COLO829 (cell line): ENCODE measurements around the gene CARD19.
A peak's percentile ranks its signal among the peaks of the same experiment; 100 is the strongest.
"Not testable (repeated sequence)": the region's sequence is repeated elsewhere in the genome, so short reads cannot be mapped to it uniquely, and the experiment has no call there.

ENCODE experiments used
- DNase-seq: peaks from one replicate; pipeline ENCODE4 v3.0.0; 2012; ENCODE audit warnings: low spot score

CARD19 gene

DNA sequence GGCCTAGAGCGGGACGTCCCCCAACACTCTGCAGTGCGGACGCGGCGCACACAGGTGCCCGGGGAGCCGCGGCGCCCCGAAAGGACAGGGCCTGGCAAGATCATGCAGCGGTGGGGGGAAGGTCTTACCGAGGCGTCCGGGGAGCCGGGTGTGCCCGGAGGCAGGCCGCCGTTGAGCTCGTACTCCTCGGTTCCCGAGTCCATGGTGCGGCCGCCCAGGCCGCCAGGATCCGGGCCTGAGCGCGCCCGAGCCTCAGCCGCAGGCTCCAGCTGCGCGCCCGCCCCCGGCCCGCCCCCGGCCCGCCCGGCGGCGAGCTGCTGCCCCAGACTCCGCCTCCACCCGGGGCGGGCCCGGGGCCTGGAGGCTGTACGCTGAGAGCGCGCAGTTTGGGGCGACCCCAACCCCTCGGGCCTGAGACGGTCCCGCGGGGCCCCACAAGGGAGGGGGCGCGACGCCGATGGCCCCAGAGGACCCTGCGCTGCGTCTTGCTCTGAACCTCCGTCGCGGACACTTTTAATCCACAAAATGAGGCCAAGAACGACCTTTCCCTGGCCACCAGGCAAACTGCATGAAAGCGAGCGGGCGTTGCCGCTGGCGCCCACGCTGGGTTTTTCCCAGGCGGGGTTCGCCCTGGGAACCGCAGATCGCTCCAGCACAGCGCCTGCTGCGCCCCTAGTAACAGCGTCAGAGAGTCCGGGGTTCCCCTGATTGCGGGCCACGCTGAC lies 38.2 kb downstream of the CARD19 start, which contains the start of gene NINJ1:
Gene NINJ1, minus strand, starts transcription at position 237 of the 725 bp plus-strand sequence. Its CDS starts 34 bp downstream, at position 203.
- peak; percentile 69 for DNase-seq

- DNase-seq: no peak
Observed at GRCh38 chr9:93134740-93135444, 38.9 kb downstream of the CARD19 start.

- DNase-seq: no peak
Observed at GRCh38 chr9:93136011-93136440, 40.0 kb downstream of the CARD19 start.

DNA sequence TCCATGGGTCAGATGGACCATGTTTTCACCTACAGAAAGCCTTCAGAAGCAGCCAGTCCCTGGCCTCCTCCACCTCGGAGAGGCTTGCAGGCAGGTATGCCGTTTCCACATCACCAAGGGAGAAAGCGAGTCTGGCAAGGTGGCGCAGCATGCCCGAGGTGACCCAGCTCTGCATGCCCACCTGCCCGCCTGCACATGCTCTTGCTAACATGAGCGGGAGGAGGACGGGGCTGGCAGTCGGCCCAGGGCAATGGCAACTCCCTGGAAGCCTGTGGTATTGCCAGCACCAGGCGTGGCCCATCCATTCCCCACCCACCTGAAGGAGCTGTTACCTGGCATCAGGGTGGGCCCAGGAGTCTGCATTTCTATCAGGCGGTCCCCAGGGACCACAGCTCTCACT lies 41.3 kb downstream of the CARD19 start:
- DNase-seq: no peak

DNA sequence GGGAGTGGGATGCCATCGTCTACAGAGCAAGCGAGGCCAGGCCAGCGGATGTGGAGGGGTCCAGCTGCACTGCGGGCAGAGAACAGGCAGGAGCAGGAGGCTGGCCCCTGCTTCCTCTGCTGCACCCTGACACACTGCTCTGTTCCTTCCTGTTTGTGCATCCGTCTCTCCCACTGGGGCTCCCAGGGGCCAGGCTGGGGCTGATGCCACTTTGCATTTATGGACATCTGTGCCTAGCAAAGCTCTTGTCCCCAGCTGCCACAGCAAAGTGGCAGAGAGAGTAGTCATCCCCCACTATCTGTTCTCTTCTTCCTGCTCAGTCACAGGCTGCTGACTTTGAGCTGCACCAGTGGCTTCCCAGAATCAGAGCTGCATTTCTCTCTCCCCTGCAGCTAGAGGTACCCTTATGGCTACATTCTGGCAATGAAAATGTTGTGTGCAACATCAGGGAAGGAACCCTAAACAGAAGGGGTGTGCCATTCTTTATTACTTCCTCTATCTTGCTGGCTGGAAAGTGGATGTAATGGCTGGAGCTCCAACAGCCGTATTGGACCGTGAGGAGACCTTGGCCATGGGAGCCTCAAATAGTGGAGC lies 42.3 kb downstream of the CARD19 start:
- no peak for DNase-seq

GRCh38 chr9:93139365-93140182 lies 43.6 kb downstream of the CARD19 start:
- DNase-seq: no peak

DNA sequence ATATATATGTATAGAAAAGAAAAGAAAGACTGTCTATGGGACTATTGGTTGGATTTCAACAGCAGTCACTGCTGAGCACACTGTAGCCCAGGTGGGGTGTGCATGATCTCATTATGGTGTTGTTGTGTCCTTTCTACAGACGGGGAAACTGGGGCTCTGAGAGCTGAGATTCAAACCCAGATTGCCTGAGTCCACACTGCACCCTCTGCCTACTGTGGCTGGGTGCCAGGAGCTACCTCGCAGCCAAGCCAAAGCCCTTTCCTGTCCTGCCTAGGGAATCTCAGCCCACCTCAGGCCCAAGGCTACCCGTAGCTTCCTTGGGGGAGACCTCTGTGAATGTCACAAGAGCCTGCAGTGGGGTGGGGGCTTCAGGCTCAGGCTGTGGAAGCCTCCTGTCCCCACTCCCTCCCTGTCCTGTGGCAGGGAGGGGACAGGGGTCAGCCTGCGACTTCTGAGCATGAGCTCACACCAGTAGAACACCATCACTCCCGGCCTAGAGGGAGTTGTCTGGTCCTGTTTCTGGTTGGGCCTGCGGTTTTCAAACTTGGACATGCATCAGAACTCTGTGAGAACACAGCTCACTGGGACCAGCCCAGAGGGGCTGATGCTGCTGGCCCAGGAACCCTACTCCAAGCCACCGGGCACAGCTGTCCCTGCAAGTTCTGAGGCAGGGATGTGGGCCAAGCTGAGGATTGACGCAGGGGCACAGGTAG lies 45.9 kb downstream of the CARD19 start:
- no peak for DNase-seq

DNA sequence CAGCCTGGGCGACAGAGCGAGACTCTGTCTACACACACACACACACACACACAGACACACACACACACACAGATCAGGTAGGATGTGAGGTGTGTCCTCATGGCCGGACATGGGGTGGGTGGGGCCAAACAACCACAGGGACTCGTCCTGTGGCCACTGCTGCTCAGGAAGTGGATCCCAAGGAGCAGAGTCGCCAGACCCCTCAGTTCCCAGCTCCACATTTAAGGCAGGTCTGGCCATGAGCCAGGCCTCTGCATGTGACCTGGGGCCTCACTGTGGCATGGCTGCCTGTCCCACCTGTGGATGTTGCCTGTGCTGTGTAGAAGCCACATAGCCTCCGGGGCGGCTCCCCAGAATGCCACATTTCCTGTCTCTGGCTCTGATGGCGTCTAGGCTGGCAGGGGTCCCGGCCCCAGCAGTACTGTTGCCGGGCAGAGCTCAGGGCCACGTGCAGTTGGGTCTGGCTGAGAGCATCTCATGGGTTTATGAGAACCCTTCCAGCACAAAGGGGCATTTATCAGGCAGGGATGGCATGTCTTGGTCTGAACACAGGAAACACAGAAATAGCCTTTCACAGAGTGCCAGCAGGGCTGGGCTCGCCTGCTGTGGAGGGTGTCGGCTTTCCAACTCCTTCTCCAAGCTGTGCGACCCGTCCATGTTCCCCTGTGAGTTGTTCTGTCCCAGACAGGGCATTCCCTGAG lies 48.0 kb downstream of the CARD19 start:
- DNase-seq: peak; percentile 99

DNA sequence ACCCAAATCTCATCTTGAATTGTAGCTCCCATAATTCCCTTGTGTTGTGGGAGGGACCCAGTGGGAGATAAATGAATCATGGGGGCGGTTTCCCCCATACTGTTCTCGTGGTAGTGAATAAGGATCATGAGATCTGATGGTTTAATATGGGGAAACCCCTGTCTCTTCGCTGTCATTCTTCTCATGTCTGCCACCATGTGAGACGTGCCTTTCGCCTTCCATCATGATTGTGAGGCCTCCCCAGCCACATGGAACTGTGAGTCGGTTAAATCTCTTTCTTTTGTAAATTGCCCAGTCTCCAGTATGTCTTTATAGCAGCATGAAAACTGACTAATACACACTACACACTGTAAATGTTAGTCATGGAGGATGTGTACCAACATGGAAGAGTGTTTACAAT lies 50.7 kb downstream of the CARD19 start:
- DNase-seq: not testable (repeated sequence)

- no peak for DNase-seq
Observed at GRCh38 chr9:93147632-93148031, 51.6 kb downstream of the CARD19 start.

- DNase-seq: no peak
Observed at GRCh38 chr9:93148721-93149120, 52.7 kb downstream of the CARD19 start.

GRCh38 chr9:93149361-93149760 lies 53.3 kb downstream of the CARD19 start:
- no peak for DNase-seq

DNA sequence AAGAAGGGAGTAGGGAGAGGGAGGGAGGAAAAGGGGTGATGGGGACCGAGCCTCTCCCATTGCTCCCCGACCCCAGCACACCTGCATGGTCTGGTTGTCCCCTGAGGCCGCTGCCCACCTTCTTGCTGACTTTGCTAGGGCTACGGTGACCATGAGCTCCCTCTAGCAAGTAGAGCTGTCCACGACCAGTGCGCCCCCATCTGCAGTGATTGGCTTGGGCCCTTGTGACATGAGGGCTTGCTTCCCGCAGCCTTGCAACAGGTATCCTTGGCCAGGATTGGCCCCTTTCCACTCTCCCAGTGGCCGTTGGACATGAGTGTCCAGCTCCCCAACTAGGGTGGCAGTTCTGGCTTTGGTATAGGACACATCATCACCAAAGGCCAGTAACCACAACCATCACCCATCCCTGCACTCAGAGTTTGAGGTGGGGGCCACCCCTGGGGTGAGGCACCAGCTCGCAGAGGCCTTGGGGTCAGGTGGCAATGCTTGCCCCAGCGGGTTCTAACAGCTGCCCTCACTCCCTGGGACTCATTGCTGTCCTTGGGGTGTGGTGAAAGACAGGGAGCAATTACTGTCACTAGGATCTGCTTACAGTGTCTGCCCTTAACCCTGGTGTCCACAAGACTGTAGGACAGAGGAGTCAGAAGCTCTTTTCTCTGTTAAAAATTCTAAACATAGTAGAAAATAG lies 55.2 kb downstream of the CARD19 start:
- no peak for DNase-seq

DNA sequence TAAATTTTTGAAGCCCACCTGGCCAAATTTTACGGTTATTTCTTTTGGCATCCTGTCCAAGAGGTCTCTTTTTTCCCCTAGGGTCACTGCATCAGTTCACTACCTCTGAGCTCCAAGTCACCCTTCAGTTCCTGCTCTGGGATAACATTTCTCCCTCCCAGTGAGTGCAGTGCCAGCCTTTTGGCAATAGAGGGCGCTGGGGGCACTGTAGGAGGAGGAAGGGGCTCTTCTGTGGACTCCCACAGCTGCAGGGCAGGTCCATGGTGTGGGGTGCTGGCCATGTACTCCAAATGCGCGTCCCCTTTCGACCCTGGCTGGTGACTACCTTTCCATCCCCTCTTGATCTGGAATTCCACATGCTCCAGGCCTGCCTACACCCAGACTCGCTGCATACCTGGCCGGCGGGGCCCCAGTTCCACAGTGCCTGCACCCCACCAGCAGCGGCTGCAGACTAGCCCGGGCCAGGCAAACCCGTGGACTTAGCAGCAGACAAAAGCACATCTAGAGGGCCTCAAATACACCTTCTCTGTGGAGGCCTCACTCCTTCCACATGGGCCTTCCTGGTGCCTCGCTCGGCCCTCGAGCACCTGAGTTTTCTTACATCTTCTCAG lies 58.4 kb downstream of the CARD19 start:
- peak; percentile 67 for DNase-seq

- DNase-seq: no peak
Observed at GRCh38 chr9:93155716-93156474, 59.9 kb downstream of the CARD19 start.

DNA sequence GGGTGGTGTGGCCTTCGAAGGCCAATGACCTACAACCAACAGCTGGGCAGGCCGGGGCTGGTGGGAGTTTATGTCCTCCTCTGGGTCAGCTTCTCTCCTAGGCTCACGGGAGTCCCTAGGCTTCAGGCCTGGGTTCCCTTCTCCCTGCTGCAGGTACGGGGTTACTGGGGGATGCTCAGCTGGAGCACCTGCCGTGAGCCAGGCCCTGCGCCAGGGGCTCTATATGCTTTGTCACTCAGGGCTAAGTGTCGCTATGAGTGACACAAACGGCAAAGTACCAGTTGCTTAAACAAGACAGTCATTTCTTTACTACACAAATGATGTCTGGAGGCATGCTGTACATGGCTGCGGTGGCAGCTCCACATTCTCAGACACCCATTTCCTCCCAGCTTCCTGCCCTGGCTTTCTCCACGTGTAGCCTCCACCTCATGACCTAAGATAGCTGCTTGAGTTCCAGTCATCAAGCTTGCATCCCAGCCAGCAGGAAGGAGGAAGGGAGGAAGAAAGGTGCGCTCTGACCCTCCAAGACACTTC lies 60.5 kb downstream of the CARD19 start:
- no peak for DNase-seq

DNA sequence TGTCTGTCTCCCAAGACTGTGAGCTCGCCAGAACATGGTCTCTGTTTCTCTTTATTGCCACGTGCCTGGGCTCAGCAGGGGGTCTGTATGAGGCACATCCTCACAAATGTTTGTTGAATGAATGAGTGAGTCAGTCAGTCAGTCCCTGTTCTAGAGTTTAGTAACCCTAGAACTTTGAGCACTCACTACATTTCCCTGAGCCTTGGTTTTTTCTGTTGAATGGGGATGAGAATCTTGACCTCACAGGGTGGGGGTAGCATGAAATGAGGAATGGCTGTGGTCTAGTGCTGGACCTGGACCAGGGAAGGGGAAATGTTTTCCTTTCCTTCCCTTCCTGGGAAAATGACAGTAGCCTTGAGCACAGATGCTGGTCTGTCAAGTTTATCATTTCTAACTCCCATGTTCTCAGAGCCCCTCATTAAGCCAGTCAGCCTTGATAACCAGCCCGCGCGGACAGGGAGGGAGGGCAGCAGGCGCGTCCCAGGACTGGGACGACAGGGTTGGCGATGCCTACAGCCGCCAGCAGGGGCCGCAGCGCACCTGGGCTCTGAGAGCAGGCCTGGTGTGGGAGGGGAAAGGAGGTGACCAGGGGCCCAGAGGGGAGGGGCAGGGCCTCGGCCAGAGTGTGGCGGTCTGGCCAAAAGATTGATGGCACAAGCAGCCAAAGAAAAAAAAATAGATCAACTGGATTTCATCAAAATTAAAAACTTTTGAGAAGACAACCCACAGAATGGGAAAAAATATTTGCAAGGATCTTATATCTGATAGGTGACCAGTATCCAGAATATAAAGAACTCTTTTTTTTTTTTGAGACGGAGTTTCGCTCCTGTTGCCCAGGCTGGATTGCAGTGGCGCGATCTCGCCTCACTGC lies 63.8 kb downstream of the CARD19 start:
- peak; percentile 76 for DNase-seq
